ENCODE results near the gene ZNF555. TPM values are rescaled to one million over a fixed set of nuclear protein-coding genes. Genes with fewer than 3 reads are reported as not detected.

The ZNF555 gene
- total RNA-seq, 4 donors from 2014 or later, result 3.9 to 7.3 (median 4.8) TPM

DNA sequence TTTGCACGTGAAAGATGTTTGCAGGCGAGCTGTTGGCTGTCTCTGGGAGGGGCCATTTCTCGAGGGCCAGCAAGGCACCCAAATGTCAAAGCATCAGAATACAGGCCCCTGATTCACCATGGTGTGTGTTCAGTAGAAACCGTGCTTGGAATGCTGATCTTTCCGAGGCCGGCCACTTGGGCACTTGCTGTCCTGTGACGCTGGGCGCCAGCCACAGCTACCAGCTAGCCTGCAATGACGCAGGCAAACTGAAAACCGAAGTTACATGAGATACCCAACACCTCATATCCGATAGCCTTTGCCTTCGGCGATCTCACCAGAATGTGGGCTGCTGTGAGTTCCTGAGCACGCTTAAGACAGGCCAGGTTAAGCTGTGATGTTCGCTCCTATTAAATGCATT is 44.0 kb upstream of the ZNF555 start:
- DNase-seq (ENCODE audit: low spot score) (no peak), ATAC-seq (ENCODE audit: low FRiP score) (no peak)
- TF ChIP-seq, protein P1, sequence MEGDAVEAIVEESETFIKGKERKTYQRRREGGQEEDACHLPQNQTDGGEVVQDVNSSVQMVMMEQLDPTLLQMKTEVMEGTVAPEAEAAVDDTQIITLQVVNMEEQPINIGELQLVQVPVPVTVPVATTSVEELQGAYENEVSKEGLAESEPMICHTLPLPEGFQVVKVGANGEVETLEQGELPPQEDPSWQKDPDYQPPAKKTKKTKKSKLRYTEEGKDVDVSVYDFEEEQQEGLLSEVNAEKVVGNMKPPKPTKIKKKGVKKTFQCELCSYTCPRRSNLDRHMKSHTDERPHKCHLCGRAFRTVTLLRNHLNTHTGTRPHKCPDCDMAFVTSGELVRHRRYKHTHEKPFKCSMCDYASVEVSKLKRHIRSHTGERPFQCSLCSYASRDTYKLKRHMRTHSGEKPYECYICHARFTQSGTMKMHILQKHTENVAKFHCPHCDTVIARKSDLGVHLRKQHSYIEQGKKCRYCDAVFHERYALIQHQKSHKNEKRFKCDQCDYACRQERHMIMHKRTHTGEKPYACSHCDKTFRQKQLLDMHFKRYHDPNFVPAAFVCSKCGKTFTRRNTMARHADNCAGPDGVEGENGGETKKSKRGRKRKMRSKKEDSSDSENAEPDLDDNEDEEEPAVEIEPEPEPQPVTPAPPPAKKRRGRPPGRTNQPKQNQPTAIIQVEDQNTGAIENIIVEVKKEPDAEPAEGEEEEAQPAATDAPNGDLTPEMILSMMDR (IDR thresholded peaks at IDR 0.05), result no peak

- no peak for DNase-seq (ENCODE audit: low spot score)
- no peak for ATAC-seq (ENCODE audit: low FRiP score)
- TF ChIP-seq, protein P1 (IDR thresholded peaks at IDR 0.05), result no peak
These were observed 43.1 kb upstream of the ZNF555 start for GRCh38 chr19:2798158-2798685.

GRCh38 chr19:2798733-2799132 is 42.5 kb upstream of the ZNF555 start:
- TF ChIP-seq, protein P1 (IDR thresholded peaks at IDR 0.05), result no peak
- no peak for ATAC-seq (ENCODE audit: low FRiP score)
- no peak for DNase-seq (ENCODE audit: low spot score)

- ATAC-seq (ENCODE audit: low FRiP score) (no peak), DNase-seq (ENCODE audit: low spot score) (no peak)
- TF ChIP-seq, protein P1 (IDR thresholded peaks at IDR 0.05), result no peak
These were observed 41.8 kb upstream of the ZNF555 start for GRCh38 chr19:2799273-2800020.

DNA sequence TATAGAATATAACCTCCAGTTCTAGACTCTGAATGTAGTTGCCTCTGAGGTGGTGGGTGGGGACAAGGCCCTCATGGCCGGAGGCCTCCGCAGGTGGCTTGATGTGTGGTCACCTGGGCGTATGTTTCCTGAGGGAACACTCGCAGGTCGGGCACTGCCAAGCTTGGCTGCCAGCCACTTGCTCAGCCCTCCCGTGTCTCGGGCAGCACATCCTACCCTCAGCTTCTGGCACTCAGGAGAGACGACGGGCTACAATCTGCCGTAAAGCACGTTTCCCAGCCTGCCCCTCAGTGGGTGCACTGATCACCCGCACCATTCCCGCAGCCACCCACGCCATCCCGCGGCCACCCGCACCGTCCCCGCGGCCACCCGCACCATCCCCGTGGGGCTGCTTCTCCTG is 40.8 kb upstream of the ZNF555 start:
- ATAC-seq (ENCODE audit: low FRiP score) (no peak), DNase-seq (ENCODE audit: low spot score) (no peak)
- TF ChIP-seq, protein P1 (IDR thresholded peaks at IDR 0.05), result no peak

GRCh38 chr19:2802826-2803225 is 38.4 kb upstream of the ZNF555 start:
- DNase-seq (ENCODE audit: low spot score), result no peak
- TF ChIP-seq, protein P1 (IDR thresholded peaks at IDR 0.05), result no peak
- ATAC-seq (ENCODE audit: low FRiP score), result no peak
